ENCODE results near the gene CDON.

GRCh38 chr11:125990244-125990643, 72.4 kb downstream of the CDON start:
- TF ChIP-seq POLR2AphosphoS5 (IDR thresholded peaks at IDR 0.05; ENCODE audit: low read depth) (no peak), CTCF (IDR thresholded peaks at IDR 0.05; ENCODE audit: insufficient read depth, low read length) (no peak), SPI1 (IDR thresholded peaks at IDR 0.05; ENCODE audit: borderline replicate concordance, low read depth) (no peak), REST (IDR thresholded peaks at IDR 0.05; ENCODE audit: insufficient replicate concordance, low read depth) (no peak), GABPA (IDR thresholded peaks at IDR 0.05; ENCODE audit: low read depth) (no peak)

Data from HL-60 (cell line).